Panc1 (cell line): ENCODE results near the gene FPR1. TPM values are rescaled to one million over a fixed set of nuclear protein-coding genes. Genes with fewer than 3 reads are reported as not detected.

Experiments used
- ATAC-seq: fragments of 200-7000 bp; cut with Tn5 transposase; 2 replicates; pipeline ENCODE4 v1.9.1; 2020; ENCODE audit warnings: mild to moderate bottlenecking, moderate library complexity
- BruUV-seq: library from RNA; stranded (reverse); fragments of 400-500 nt; replicated peaks from 2 replicates; lab custom pipeline; 2021; lab: Mats Ljungman, UMichigan
- CTCF ChIA-PET: fragments of 300-600 bp; sonication (Branson Sonifier 250); formaldehyde crosslinking; loops from one replicate; lab custom pipeline; 2022; ENCODE audit warnings: antibody characterized with exemption; lab: Charles Lee
- POLR2A ChIA-PET: fragments of 300-600 bp; sonication (Branson Sonifier 250); formaldehyde crosslinking; loops from one replicate; lab custom pipeline; 2022; ENCODE audit warnings: antibody characterized with exemption; lab: Charles Lee
- DNase-seq: peaks from one replicate; pipeline ENCODE4 v3.0.0-alpha.2; 2010; ENCODE audit warnings: low read depth, low spot score
- H3K27ac ChIP-seq: 2 replicates; pipeline ENCODE4 v1.5.1; 2011; ENCODE audit warnings: mild to moderate bottlenecking, low read length, inconsistent platforms
- H3K27me3 ChIP-seq: fragments of 200-500 bp; sonication (Bioruptor generic); 2 replicates; pipeline ENCODE4 v1.6.0; 2014; ENCODE audit warnings: low read length, inconsistent platforms; ENCODE audit not compliant: control insufficient read depth, insufficient read depth
- H3K36me3 ChIP-seq: fragments of 200-500 bp; sonication (Bioruptor generic); 2 replicates; pipeline ENCODE4 v1.5.1; 2014; ENCODE audit warnings: inconsistent platforms, mild to moderate bottlenecking, low read length, moderate library complexity; ENCODE audit not compliant: control insufficient read depth, insufficient read depth
- H3K4me1 ChIP-seq: 2 replicates; pipeline ENCODE4 v1.5.1; 2011; ENCODE audit warnings: inconsistent platforms, mild to moderate bottlenecking, low read length, moderate library complexity; ENCODE audit not compliant: control insufficient read depth, insufficient read depth
- H3K4me3 ChIP-seq, 2 experiments: 2 replicates each; pipeline ENCODE4 v1.5.1; 2011 to 2012; ENCODE audit warnings: low read depth in 2 of 2, low read length in 2 of 2, mild to moderate bottlenecking in 2 of 2, inconsistent platforms in 1 of 2, moderate library complexity in 1 of 2
- H3K9me3 ChIP-seq: fragments of 200-500 bp; sonication (Bioruptor generic); 2 replicates; pipeline ENCODE4 v1.5.1; 2014; ENCODE audit warnings: low read depth, mild to moderate bottlenecking, inconsistent platforms, low read length, moderate library complexity; ENCODE audit not compliant: control insufficient read depth, insufficient read depth
- POLR2AphosphoS5 ChIP-seq: IDR thresholded peaks from 2 replicates; pipeline ENCODE4 v1.6.1; 2012; ENCODE audit warnings: mild to moderate bottlenecking, low read depth, low read length, moderate library complexity
- SIN3A ChIP-seq: IDR thresholded peaks from 2 replicates; pipeline ENCODE4 v1.6.1; 2012; ENCODE audit warnings: low read depth, mild to moderate bottlenecking, low read length, moderate library complexity, borderline replicate concordance; ENCODE audit not compliant: insufficient read depth
- TCF7L2 ChIP-seq: IDR thresholded peaks from 2 replicates; pipeline ENCODE4 v1.6.1; 2011; ENCODE audit warnings: mild to moderate bottlenecking, low read depth, low read length, inconsistent platforms
- in situ Hi-C: cut with HindIII; loops from 2 replicates; pipeline ENCODE4 v1.10.0; 2016; ENCODE audit warnings: low sequenced_read_pairs, low pct_unique_long_range_greater_than_20kb
- intact Hi-C: fragments of 100-400 bp; cut with micrococcal nuclease; formaldehyde crosslinking; loops from one replicate; pipeline ENCODE4 v1.10.0; 2022; ENCODE audit not compliant: unreplicated experiment
- total RNA-seq: library from RNA; stranded (reverse); gene quantifications from one replicate; pipeline ENCODE4 v1.2.1, GENCODE V29; 2021; ENCODE audit not compliant: unreplicated experiment
- TF ChIP-seq, protein P1 (sequence below), 2 experiments: IDR thresholded peaks; 2 replicates each; pipeline ENCODE4 v1.6.1; 2011 to 2012; ENCODE audit warnings: low read depth in 2 of 2, control low read depth in 1 of 2, low read length in 1 of 2, mild to moderate bottlenecking in 1 of 2, moderate library complexity in 1 of 2; ENCODE audit not compliant: insufficient read depth in 1 of 2
- TF ChIP-seq, protein P2 (sequence below): fragments of 450-650 bp; IDR thresholded peaks from 2 replicates; pipeline ENCODE4 v1.5.1; 2017; ENCODE audit warnings: mild to moderate bottlenecking

FPR1 gene
- total RNA-seq, 1 experiment from 2014 or later, result not detected

DNA sequence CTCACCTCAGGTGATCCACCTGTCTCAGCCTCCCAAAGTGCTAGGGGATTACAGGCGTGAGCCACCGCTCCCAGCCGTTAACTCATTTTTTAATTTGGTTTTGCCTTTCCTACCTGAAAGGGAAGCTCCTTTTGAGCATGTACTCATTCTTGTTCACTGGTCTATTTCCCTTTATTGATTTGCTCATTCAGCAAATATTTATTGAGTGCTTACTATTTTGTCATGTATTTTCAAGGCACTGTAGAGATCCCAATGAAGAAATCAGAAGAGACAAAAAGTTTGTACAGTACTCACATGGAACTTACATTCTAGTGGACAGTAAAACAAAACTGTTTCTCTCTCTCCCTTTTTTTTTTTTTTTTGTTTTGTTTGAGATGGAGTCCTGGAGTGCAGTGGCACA lies 44.8 kb downstream of the FPR1 start:
- H3K4me1 ChIP-seq, result peaks cover 8% of the 10 kb centered on the region
- ATAC-seq (no peak), DNase-seq (no peak)
- no peaks in the 10 kb centered on the region for H3K27me3 ChIP-seq
- no peaks in the 10 kb centered on the region for H3K9me3 ChIP-seq
- intact Hi-C loops, result no loop called here
- H3K27ac ChIP-seq, result no peak overlapping the region
- TF ChIP-seq, protein P1, sequence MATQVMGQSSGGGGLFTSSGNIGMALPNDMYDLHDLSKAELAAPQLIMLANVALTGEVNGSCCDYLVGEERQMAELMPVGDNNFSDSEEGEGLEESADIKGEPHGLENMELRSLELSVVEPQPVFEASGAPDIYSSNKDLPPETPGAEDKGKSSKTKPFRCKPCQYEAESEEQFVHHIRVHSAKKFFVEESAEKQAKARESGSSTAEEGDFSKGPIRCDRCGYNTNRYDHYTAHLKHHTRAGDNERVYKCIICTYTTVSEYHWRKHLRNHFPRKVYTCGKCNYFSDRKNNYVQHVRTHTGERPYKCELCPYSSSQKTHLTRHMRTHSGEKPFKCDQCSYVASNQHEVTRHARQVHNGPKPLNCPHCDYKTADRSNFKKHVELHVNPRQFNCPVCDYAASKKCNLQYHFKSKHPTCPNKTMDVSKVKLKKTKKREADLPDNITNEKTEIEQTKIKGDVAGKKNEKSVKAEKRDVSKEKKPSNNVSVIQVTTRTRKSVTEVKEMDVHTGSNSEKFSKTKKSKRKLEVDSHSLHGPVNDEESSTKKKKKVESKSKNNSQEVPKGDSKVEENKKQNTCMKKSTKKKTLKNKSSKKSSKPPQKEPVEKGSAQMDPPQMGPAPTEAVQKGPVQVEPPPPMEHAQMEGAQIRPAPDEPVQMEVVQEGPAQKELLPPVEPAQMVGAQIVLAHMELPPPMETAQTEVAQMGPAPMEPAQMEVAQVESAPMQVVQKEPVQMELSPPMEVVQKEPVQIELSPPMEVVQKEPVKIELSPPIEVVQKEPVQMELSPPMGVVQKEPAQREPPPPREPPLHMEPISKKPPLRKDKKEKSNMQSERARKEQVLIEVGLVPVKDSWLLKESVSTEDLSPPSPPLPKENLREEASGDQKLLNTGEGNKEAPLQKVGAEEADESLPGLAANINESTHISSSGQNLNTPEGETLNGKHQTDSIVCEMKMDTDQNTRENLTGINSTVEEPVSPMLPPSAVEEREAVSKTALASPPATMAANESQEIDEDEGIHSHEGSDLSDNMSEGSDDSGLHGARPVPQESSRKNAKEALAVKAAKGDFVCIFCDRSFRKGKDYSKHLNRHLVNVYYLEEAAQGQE (IDR thresholded peaks at IDR 0.05; ENCODE audit: insufficient read depth in 1 of 2, low read depth in 2 of 2, low read length in 1 of 2), result no peak
- TF ChIP-seq POLR2AphosphoS5, result no peak
- TF ChIP-seq, protein P2, sequence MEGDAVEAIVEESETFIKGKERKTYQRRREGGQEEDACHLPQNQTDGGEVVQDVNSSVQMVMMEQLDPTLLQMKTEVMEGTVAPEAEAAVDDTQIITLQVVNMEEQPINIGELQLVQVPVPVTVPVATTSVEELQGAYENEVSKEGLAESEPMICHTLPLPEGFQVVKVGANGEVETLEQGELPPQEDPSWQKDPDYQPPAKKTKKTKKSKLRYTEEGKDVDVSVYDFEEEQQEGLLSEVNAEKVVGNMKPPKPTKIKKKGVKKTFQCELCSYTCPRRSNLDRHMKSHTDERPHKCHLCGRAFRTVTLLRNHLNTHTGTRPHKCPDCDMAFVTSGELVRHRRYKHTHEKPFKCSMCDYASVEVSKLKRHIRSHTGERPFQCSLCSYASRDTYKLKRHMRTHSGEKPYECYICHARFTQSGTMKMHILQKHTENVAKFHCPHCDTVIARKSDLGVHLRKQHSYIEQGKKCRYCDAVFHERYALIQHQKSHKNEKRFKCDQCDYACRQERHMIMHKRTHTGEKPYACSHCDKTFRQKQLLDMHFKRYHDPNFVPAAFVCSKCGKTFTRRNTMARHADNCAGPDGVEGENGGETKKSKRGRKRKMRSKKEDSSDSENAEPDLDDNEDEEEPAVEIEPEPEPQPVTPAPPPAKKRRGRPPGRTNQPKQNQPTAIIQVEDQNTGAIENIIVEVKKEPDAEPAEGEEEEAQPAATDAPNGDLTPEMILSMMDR, result no peak
- no peak for TF ChIP-seq TCF7L2
- no peak for TF ChIP-seq SIN3A
- in situ Hi-C loops, result no loop called here
- BruUV-seq, result no TSS peak
- CTCF ChIA-PET, result no interaction called here
- H3K4me3 ChIP-seq, result no peak overlapping the region
- H3K36me3 ChIP-seq, result peaks cover 2% of the 10 kb centered on the region; the same call in 1 of the 2 replicates
- POLR2A ChIA-PET, result no interaction called here

DNA sequence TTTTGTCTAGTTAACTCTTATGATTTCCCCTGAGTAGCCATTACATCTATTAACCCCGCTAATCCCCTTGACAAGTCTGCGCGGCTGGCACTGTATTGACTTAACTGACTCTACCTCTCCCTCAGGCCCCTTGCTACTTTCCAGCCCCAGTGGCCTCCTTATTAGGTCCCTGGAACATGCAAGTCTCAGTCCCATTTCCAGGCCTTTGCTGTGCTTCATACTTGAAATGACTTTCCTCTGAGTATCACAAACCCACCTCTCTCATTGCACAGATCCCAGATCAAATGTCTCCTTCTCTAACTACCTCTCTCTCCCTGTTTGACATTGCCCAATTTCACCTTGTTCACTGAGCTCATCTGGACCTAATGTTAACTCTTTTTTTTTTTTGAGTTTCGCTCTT lies 45.4 kb downstream of the FPR1 start:
- Histone ChIP-seq H3K9me3 (no peaks in the 10 kb centered on the region), H3K4me1 (peaks cover 10% of the 10 kb centered on the region), H3K27me3 (no peaks in the 10 kb centered on the region), H3K4me3 (no peak overlapping the region), H3K27ac (no peak overlapping the region), H3K36me3 (peaks cover 2% of the 10 kb centered on the region; the same call in 1 of the 2 replicates)
- ATAC-seq (no peak), DNase-seq (no peak)
- TF ChIP-seq, protein P1 (IDR thresholded peaks at IDR 0.05; ENCODE audit: insufficient read depth in 1 of 2, low read depth in 2 of 2, low read length in 1 of 2), result no peak
- TF ChIP-seq TCF7L2 (no peak), POLR2AphosphoS5 (no peak), SIN3A (no peak)
- TF ChIP-seq, protein P2, result no peak
- CTCF ChIA-PET, result no interaction called here
- in situ Hi-C loops (no loop called here), intact Hi-C loops (no loop called here)
- POLR2A ChIA-PET, result no interaction called here
- no TSS peak for BruUV-seq
